ENCODE measurements around the gene MAGEA12.
"Not testable (repeated sequence)": the region's sequence is repeated elsewhere in the genome, so short reads cannot be mapped to it uniquely, and the experiment has no call there.

The MAGEA12 gene

GRCh38 chrX:152766562-152766961 is 33.0 kb downstream of the MAGEA12 start:
- not testable (repeated sequence) for DNase-seq

GRCh38 chrX:152769549-152770289 is 36.2 kb downstream of the MAGEA12 start, which contains the start of gene MAGEA6:
Gene MAGEA6, minus strand, starts transcription at chrX:152769689. Its CDS starts 2,039 bp downstream, at chrX:152767650.
- DNase-seq: not testable (repeated sequence)

GRCh38 chrX:152787062-152787461 is 53.5 kb downstream of the MAGEA12 start:
- not testable (repeated sequence) for DNase-seq
